Kidney capillary endothelial cell (primary cell): ENCODE measurements around the gene BRD3OS.
"Not testable (repeated sequence)": the region's sequence is repeated elsewhere in the genome, so short reads cannot be mapped to it uniquely, and the experiment has no call there.

Source experiments
- DNase-seq: peaks from one replicate; pipeline ENCODE4 v3.0.0-alpha.2; 2018; ENCODE audit warnings: low spot score

Gene BRD3OS

DNA sequence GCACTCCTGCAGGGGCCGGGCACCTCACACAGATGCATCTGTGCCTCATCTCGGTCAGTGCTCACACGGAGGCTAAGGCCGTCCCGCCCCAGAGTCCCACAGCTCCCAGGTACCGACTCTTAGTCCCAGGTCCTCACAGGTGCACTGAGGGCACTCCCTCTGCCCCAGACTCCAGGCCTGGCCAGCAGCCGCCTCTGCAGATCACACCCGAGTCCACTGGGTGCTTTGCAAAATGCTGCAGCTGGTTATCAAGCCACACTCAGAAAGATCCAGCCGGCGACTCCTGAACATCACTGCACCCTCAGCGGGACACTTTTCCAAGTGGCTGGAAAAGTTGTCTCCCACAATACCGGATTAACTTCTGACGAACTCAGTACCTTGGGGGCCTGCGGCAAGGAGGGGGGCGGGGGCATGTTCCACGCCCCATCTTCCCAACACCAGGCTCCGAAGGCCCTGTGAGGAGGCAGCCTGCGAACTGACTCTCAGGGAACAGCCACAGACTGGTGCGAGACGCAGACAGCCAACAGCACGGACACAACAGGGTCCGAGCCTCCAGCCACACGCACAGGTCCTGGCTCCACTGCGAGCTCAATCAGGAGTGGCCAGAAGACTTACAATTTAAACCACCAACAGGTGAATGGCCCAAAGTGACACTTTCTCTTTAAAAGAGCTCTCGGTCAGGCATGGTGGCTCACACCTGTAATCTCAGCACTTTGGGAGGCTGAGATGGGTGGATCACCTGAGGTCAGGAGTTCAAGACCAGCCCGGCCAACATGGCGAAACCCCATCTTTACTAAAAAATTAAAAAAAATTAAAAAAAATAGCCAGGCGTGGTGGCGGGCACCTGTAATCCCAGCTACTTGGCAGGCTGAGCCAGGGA lies 38.5 kb downstream of the BRD3OS start:
- DNase-seq, result no peak

DNA sequence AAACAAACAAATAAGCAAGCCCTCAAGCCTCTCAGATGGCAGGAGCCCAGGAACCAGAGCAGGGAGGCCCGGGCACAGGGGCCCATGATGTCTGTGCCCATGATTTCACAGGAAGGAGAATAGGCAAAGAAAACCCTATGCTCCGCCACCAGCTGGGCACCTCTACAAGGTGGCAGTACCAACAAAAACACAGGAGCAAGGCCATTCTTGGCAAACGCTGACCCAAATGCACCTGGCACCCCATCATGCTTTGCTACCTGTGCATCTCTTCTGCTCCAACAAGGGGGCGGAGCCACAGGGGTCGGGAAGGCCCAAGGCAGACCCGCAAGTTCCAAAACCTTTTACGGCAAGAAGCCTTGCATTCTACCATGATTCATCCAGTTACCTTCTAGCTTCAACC lies 39.4 kb downstream of the BRD3OS start:
- DNase-seq, result no peak

DNA sequence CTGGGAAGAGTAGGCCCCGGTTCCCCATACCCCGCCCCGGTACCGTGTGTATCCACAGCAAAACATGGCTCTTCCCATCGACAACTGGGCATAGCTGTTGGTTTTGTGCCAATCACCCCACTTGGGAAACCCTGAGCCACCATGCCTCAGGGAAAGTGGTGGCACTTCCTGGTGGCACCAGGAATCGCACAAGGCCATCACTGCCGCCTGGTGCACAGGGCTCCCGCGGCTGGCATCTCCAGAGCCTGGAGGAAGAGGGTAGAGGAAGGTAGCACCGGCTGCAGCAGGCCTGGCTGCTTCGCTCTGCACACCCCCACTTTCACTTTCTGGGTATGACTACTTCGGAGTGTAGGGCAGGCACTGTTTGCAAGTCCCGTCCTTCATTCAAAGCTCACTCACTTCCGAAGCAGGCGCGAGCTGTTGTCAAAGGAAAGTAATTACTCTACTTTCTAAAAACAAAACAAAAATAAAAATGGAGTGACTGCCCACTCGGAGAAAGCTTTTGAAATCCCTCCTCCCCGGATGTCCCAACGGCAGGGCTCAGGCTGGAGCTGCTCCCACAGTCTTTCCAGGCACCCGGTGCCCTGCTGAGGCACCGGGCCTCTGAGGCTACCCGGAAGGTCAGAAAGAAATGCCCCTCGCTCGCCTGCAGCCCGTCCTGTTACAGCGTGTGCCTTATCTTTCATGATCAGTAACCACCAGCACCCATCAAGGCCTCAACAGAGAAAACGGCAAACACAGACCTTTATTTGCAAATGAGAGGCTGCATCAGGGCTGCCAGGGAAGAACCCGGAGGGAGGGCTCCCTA lies 40.5 kb downstream of the BRD3OS start:
- peak; percentile 70 for DNase-seq

DNA sequence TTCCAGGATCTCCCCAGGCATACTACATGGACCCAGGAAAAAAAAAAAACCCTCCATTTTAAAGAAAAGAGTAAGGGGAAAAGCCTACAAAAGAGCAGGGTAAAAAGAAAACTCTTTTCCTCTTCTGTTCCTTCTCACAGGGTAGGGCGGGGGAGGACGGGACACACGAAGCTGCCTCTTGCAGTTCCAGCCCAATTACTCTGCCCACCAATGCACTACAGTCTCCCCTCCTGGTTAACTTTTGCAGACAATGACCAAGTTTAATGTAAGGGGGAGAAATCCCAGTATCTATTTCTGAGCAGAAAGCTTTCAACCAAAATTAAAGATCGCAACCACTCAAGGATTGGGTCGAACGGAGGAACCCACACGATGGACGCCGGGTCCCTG lies 41.2 kb downstream of the BRD3OS start:
- no peak for DNase-seq

DNA sequence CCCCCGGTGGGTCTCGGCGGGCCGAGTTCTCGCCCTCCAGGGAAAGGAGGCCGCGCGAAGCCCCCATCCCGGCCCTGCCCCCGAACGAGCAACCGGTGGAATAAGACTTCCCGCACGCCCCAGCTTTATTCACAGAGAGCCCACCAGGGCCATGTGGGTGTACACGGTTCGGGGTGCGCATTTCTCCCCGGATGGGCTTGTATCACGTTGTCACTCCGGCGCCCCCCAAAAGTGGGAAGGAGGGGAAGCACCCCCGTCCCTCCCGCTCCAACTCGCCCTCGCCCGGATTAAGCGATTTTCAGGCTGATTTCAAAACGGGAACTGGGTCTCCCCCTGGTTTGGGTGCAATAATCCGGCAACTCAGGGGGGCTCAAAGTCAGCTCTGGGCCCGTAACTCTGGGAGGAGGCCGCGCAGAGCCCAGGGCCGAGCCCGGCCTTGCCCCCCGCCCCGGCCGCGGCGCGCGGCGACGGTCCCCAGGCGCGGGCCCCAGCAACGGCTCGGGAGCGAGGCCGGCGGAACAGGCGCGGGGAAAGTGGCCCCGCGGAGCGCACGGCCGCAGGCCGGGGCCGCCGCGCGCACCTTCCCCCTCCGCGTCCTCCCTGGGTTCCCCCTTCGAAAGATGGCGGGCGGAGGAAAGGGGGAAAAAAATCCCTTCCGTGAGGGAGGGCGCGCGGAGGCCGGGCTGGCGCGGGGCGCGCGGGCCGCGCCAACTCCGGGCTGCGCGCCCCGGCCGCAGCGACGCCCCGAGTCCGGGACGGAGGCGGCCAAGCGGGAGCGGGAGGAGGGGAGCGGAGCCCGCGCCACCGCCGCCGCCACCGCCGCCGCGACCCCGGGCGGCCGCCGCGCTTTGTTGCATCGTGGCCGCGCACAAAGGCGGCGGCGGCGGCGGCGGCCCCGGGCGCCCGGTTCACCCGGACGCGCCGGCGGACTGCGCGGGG lies 41.9 kb downstream of the BRD3OS start:
- no peak for DNase-seq

DNA sequence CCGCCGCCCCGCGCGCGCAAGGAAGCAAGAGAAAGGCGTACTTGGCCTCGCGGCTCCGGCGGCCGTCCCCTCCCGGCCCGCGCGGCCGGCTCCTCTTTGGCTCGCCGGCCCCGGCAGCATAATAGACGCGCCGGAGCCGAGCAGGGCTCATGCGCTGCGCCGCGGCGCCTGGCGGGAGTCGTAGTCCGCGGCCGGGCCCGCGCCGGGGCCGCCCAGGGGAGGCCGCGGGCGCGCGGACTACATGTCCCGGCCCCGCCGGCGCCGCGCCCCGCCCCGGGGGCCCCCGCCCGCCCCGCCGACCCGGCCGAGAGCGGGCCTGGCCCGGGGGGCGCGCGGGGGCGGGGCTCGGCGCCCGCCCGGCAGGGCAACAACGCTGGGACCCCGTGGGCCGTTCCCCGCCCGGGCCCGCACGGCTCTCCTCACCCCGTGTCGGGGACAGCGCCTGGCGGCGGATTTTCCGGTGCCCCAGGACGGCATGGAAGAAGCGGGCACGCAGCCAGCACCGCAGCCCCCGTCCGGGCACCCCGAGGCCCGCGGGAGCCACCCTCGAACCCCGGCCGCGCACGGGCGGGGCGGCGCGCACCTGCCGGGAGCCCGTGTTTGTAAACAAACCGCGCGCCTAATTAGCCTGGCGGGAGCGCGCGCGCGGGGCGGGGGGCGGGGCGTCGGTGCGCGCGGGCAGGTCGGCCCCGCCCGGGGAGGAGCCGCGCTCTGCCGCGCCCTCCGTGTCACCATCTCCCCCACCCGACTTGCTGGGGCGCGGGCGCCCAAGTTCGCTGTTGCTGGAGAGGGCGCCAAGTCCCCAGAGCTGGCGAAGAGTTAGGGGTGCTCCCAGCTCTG lies 42.8 kb downstream of the BRD3OS start, which contains the start of gene BRD3:
TSS of gene BRD3 (minus strand) at position 123 of the 840 bp plus-strand sequence. CDS start 14,549 bp downstream, outside the sequence.
- peak; percentile 71 for DNase-seq

DNA sequence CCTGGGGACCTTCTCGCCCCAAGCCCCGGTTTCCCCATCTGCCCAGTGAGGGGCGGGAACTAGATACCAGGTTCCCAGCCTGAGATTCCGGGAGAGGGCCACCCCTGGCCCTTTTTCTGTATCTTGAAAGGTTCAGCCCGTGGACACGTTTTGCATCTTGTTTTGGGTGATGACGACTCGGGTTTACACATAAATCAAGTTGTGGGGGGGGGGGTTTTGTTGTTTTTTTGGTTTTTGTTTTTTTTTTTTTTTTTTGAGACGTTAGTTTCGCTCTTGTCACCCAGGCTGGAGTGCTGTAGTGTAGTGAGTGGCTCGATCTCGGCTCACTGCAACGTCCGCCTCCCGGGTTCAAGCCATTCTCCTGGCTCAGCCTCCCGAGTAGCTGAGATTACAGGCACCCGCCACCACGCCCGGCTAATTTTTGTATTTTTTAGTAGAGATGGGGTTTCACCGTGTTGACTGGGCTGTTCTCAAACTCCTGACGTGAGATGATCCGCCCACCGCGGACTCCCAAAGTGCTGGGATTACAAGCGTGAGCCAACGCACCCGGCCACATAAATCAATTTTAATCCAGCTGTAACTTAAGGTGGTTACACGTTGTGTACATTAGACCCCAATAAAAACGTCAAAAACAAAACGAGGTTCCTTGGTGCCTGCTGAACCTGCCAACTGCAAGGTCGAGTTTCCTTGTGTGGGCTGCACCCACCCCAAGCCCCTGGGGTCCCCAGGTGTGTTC lies 43.6 kb downstream of the BRD3OS start:
- DNase-seq, result no peak

DNA sequence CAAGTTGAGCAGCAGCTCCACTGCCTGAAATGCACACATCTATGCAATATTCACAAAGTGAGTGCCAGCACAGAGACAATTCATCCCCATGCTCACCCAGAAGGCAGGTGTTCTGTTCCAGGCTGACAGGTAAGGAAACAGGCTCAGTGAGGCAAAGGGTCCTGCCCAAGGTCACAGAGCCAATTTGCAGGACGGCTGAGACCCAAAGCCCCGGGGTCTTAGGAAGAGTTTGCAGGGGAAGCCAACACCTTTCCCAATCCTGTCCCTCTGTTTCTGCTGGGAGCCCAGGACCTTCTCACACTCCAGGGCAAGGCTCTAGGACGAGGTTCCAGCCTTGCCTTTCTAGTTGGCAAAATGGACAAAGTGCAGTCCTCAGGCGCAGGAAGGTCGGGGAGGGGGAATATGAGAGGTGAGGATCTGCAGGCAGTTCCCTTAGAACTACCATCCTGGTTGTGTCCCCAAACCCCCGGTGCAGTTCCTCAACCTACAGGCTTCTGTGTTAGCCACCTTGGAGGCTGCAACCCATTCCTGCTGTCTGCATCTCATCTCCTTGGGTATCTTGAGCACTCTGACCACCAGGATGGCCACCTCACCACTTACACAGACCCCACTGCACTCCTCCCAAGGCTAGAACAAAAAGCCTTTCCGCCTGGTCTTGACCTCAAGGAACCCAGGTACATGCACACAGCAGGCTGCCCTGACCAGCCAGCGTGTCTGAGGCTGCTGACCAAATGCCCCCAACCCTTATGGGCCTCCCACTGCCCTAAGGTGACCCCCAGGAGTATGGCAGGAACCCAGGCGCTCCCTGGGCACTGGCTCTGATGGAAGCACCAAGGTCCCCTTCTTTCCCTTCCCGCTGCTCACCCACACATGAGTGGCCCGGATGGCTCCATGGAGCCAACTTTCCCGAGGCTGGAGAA lies 44.5 kb downstream of the BRD3OS start:
- no peak for DNase-seq

DNA sequence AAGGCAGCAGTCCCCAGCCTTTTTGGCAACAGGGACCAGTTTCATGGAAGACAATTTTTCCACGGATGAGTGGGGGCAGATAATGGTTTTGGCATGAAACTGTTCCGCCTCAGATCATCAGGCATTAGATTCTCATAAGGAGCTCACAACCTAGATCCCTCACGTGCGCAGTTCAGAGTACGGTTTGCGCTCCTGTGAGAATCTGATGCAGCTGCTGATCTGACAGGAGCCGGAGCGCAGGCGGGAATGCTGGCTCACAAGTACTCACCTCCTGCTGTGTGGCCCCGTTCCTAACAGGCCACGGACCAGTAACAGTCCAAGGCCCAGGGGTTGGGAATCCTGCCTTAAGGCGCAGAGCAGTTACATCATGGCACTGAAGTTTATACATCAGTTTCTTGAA lies 45.9 kb downstream of the BRD3OS start:
- no peak for DNase-seq

DNA sequence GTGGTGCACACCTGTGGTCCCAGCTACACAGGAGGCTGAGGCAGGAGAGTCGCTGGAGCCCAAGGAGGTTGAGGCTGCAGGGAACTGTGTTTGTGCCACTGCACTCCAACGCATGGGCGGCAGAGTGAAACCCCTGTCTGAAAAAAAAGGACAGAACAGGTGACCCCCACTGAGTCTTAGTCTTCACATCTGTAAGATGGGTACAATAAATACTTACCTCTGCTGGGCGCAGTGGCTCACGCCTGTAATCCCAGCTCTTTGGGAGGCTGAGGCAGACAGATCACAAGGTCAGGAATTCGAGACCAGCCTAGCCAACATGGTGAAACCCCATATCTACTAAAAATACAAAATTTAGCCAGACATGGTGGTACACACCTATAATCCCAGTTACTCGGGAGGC lies 47.4 kb downstream of the BRD3OS start:
- DNase-seq, result not testable (repeated sequence)

DNA sequence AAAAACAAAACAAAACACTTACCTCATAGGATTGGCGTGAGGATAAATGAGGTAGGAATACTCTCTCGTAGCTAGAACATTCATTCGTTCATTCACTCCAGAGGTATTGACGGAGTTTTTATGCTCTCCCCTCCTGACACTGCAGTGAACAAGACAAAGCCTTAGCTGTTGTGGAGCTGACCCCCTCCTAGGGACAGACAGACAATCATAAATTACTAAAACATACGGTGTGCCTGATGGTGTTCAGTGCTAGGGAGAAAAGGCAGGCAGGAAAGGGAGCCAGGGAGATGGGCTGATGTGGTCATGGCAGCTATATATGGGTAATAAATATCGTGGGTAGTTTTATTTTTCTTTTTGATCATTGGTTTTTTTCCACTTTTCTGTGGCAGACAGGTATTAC lies 48.2 kb downstream of the BRD3OS start:
- no peak for DNase-seq

DNA sequence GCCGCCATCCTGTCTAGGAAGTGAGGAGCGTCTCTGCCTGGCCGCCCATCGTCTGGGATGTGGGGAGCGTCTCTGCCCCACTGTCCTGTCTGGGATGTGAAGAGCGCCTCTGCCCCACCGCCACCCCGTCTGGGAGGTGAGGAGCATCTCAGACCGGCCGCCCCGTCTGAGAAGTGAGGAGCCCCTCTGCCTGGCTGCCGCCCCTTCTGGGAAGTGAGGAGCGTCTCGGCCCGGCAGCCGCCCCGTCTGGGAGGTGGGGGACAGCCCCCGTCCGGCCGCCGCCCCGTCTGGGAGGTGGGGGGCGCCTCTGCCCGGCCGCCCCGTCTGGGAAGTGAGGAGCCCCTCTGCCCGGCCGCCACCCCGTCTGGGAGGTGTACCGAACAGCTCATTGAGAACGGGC lies 50.4 kb downstream of the BRD3OS start:
- not testable (repeated sequence) for DNase-seq

DNA sequence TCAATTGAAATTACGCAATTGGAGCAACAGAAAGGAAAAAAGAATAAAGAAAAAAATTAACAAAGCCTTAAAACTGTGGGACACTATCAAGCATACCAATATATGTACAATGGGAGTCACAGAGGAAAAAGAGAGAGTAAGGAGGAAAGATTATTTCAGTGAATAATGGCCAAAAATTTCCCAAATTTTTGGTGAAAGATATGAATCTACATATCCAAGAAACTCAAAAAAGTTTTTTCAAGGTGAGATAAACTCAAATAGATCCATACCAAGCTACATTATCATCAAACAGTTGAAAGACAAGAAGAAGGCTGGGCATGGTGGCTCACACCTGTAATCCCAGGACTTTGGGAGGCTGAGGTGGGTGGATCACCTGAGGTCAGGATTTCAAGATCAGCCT lies 51.4 kb downstream of the BRD3OS start:
- no peak for DNase-seq
